ENCODE measurements around the gene BMAL1.

BMAL1 gene

GRCh38 chr11:13277768-13278608, at the start of gene BMAL1:
Gene BMAL1 (plus strand): TSS chr11:13277790. CDS start chr11:13354309, 76,519 bp downstream.
- peak; percentile 23 for DNase-seq (ENCODE audit: low read depth)
- H3K4me3 ChIP-seq (replicated peaks; ENCODE audit: low read depth, low read length) = peak within 1 kb of the TSS; percentile 87
- TF ChIP-seq CTCF (IDR thresholded peaks at IDR 0.05; ENCODE audit: low read length, missing control alignments) = no peak

GRCh38 chr11:13228572-13228971, 49.0 kb upstream of the BMAL1 start:
- DNase-seq (ENCODE audit: low read depth) = no peak
- no peak overlapping the region for H3K4me3 ChIP-seq (replicated peaks; ENCODE audit: low read depth, low read length)
- no peak for TF ChIP-seq CTCF (IDR thresholded peaks at IDR 0.05; ENCODE audit: low read length, missing control alignments)

GRCh38 chr11:13229136-13229535, 48.5 kb upstream of the BMAL1 start:
- no peak overlapping the region for H3K4me3 ChIP-seq (replicated peaks; ENCODE audit: low read depth, low read length)
- DNase-seq (ENCODE audit: low read depth) = no peak
- no peak for TF ChIP-seq CTCF (IDR thresholded peaks at IDR 0.05; ENCODE audit: low read length, missing control alignments)

GRCh38 chr11:13229711-13230318, 47.8 kb upstream of the BMAL1 start:
- no peak overlapping the region for H3K4me3 ChIP-seq (replicated peaks; ENCODE audit: low read depth, low read length)
- no peak for DNase-seq (ENCODE audit: low read depth)
- no peak for TF ChIP-seq CTCF (IDR thresholded peaks at IDR 0.05; ENCODE audit: low read length, missing control alignments)

- H3K4me3 ChIP-seq (replicated peaks; ENCODE audit: low read depth, low read length) = no peak overlapping the region
- DNase-seq (ENCODE audit: low read depth) = no peak
- no peak for TF ChIP-seq CTCF (IDR thresholded peaks at IDR 0.05; ENCODE audit: low read length, missing control alignments)
These were observed 44.3 kb upstream of the BMAL1 start for GRCh38 chr11:13233173-13233745.

- no peak overlapping the region for H3K4me3 ChIP-seq (replicated peaks; ENCODE audit: low read depth, low read length)
- TF ChIP-seq CTCF (IDR thresholded peaks at IDR 0.05; ENCODE audit: low read length, missing control alignments) = no peak
- DNase-seq (ENCODE audit: low read depth) = no peak
These were observed 41.7 kb upstream of the BMAL1 start for GRCh38 chr11:13235895-13236294.
